ENCODE measurements around the gene ARGLU1.

The ARGLU1 gene

GRCh38 chr13:106527826-106528225, 40.1 kb downstream of the ARGLU1 start:
- H3K4me3 ChIP-seq, result no peak overlapping the region
- H3K27ac ChIP-seq, result no peak overlapping the region
- no peaks in the 10 kb centered on the region for H3K9me3 ChIP-seq (ENCODE audit: low read depth, low read length)
- no peak overlapping the region for H3K9ac ChIP-seq (ENCODE audit: insufficient read length)
- no peak for DNase-seq (ENCODE audit: low read depth, low spot score)
- no peak for TF ChIP-seq POLR2AphosphoS5 (IDR thresholded peaks at IDR 0.05; ENCODE audit: borderline replicate concordance, low read depth, low read length)
- TF ChIP-seq EZH2 (IDR thresholded peaks at IDR 0.05), result no peak
- no peak for TF ChIP-seq FOXP2 (optimal IDR thresholded peaks at IDR 0.05; ENCODE audit: control extremely low read depth, extremely low read length, insufficient read depth)
- H3K36me3 ChIP-seq (ENCODE audit: insufficient read depth, low read length), result no peaks in the 10 kb centered on the region

GRCh38 chr13:106527445-106527801, 40.5 kb downstream of the ARGLU1 start:
- TF ChIP-seq EZH2 (IDR thresholded peaks at IDR 0.05) (no peak), FOXP2 (optimal IDR thresholded peaks at IDR 0.05; ENCODE audit: control extremely low read depth, extremely low read length, insufficient read depth) (no peak), POLR2AphosphoS5 (IDR thresholded peaks at IDR 0.05; ENCODE audit: borderline replicate concordance, low read depth, low read length) (no peak)
- Histone ChIP-seq H3K27ac (no peak overlapping the region), H3K36me3 (ENCODE audit: insufficient read depth, low read length) (no peaks in the 10 kb centered on the region), H3K4me3 (no peak overlapping the region), H3K9ac (ENCODE audit: insufficient read length) (no peak overlapping the region), H3K9me3 (ENCODE audit: low read depth, low read length) (no peaks in the 10 kb centered on the region)
- DNase-seq (ENCODE audit: low read depth, low spot score), result no peak

- DNase-seq (ENCODE audit: low read depth, low spot score), result no peak
- Histone ChIP-seq H3K27ac (no peak overlapping the region), H3K9ac (ENCODE audit: insufficient read length) (no peak overlapping the region), H3K9me3 (ENCODE audit: low read depth, low read length) (no peaks in the 10 kb centered on the region), H3K4me3 (no peak overlapping the region), H3K36me3 (ENCODE audit: insufficient read depth, low read length) (no peaks in the 10 kb centered on the region)
- no peak for TF ChIP-seq EZH2 (IDR thresholded peaks at IDR 0.05)
- no peak for TF ChIP-seq FOXP2 (optimal IDR thresholded peaks at IDR 0.05; ENCODE audit: control extremely low read depth, extremely low read length, insufficient read depth)
- TF ChIP-seq POLR2AphosphoS5 (IDR thresholded peaks at IDR 0.05; ENCODE audit: borderline replicate concordance, low read depth, low read length), result no peak
Measured at GRCh38 chr13:106526738-106527444, 41.0 kb downstream of the ARGLU1 start.

GRCh38 chr13:106525865-106526264, 42.1 kb downstream of the ARGLU1 start:
- H3K36me3 ChIP-seq (ENCODE audit: insufficient read depth, low read length), result no peaks in the 10 kb centered on the region
- no peak overlapping the region for H3K27ac ChIP-seq
- H3K9ac ChIP-seq (ENCODE audit: insufficient read length), result no peak overlapping the region
- no peak for DNase-seq (ENCODE audit: low read depth, low spot score)
- TF ChIP-seq POLR2AphosphoS5 (IDR thresholded peaks at IDR 0.05; ENCODE audit: borderline replicate concordance, low read depth, low read length), result no peak
- no peak for TF ChIP-seq EZH2 (IDR thresholded peaks at IDR 0.05)
- TF ChIP-seq FOXP2 (optimal IDR thresholded peaks at IDR 0.05; ENCODE audit: control extremely low read depth, extremely low read length, insufficient read depth), result no peak
- no peak overlapping the region for H3K4me3 ChIP-seq
- no peaks in the 10 kb centered on the region for H3K9me3 ChIP-seq (ENCODE audit: low read depth, low read length)

GRCh38 chr13:106524108-106524507, 43.8 kb downstream of the ARGLU1 start:
- no peak overlapping the region for H3K9ac ChIP-seq (ENCODE audit: insufficient read length)
- H3K4me3 ChIP-seq, result no peak overlapping the region
- H3K36me3 ChIP-seq (ENCODE audit: insufficient read depth, low read length), result no peaks in the 10 kb centered on the region
- no peak overlapping the region for H3K27ac ChIP-seq
- H3K9me3 ChIP-seq (ENCODE audit: low read depth, low read length), result no peaks in the 10 kb centered on the region
- no peak for TF ChIP-seq FOXP2 (optimal IDR thresholded peaks at IDR 0.05; ENCODE audit: control extremely low read depth, extremely low read length, insufficient read depth)
- no peak for TF ChIP-seq EZH2 (IDR thresholded peaks at IDR 0.05)
- TF ChIP-seq POLR2AphosphoS5 (IDR thresholded peaks at IDR 0.05; ENCODE audit: borderline replicate concordance, low read depth, low read length), result no peak
- DNase-seq (ENCODE audit: low read depth, low spot score), result no peak

DNA sequence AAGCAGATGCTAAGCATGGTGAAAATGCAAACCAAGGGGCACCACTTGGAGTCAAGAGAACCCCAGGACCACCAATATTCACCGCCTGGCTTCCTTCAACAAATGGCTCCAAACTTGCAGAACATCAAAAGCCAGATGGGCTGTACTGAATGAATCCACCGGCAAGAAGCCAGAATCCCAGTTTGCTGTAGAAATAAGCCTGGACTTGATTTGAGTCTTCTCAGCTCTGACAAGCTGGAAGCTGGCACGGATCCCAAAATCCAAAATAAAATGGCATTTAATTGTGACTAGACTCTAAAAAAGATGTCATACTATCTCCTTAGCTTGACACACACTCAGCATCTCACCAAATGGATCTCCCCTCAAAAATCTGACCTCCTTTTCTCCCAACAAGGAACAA, 44.4 kb downstream of the ARGLU1 start:
- no peak overlapping the region for H3K4me3 ChIP-seq
- H3K36me3 ChIP-seq (ENCODE audit: insufficient read depth, low read length), result no peaks in the 10 kb centered on the region
- no peak overlapping the region for H3K27ac ChIP-seq
- no peaks in the 10 kb centered on the region for H3K9me3 ChIP-seq (ENCODE audit: low read depth, low read length)
- TF ChIP-seq POLR2AphosphoS5 (IDR thresholded peaks at IDR 0.05; ENCODE audit: borderline replicate concordance, low read depth, low read length) (no peak), EZH2 (IDR thresholded peaks at IDR 0.05) (no peak), FOXP2 (optimal IDR thresholded peaks at IDR 0.05; ENCODE audit: control extremely low read depth, extremely low read length, insufficient read depth) (no peak)
- H3K9ac ChIP-seq (ENCODE audit: insufficient read length), result no peak overlapping the region
- no peak for DNase-seq (ENCODE audit: low read depth, low spot score)

DNA sequence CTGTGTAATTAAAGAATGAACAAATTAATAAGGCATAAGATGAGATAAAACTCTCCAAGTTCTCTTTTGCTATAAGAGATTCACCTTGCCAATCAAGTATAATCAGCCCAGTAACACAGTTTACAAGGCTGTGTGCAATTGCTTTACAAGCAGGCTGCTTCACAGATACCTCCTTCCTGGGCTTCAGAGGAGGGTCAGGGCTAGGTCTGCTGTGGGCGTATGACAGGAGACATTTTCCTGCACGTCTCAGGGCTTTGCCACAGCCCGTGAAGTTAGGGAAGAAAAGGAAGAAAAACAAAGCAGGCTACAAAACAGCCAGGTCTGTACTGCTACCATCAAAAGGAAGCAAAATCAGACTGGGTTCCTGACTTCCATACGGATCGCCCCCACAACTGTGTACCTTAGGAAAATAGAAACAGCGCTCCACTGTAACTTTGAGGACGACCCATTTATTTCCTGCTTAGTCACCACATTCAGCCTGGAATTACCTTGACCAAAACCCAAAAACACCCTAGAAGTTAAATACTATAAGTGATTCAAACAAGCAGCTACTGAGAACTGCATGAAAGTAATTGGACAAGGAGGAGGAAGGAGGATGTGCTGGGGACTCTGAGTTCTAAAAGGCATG, 44.9 kb downstream of the ARGLU1 start:
- H3K9ac ChIP-seq (ENCODE audit: insufficient read length), result no peak overlapping the region
- no peaks in the 10 kb centered on the region for H3K36me3 ChIP-seq (ENCODE audit: insufficient read depth, low read length)
- no peak overlapping the region for H3K4me3 ChIP-seq
- no peak for DNase-seq (ENCODE audit: low read depth, low spot score)
- no peaks in the 10 kb centered on the region for H3K9me3 ChIP-seq (ENCODE audit: low read depth, low read length)
- no peak overlapping the region for H3K27ac ChIP-seq
- TF ChIP-seq POLR2AphosphoS5 (IDR thresholded peaks at IDR 0.05; ENCODE audit: borderline replicate concordance, low read depth, low read length) (no peak), EZH2 (IDR thresholded peaks at IDR 0.05) (no peak), FOXP2 (optimal IDR thresholded peaks at IDR 0.05; ENCODE audit: control extremely low read depth, extremely low read length, insufficient read depth) (no peak)

GRCh38 chr13:106522112-106522705, 45.7 kb downstream of the ARGLU1 start:
- Histone ChIP-seq H3K4me3 (no peak overlapping the region), H3K27ac (no peak overlapping the region), H3K9me3 (ENCODE audit: low read depth, low read length) (no peaks in the 10 kb centered on the region), H3K9ac (ENCODE audit: insufficient read length) (no peak overlapping the region), H3K36me3 (ENCODE audit: insufficient read depth, low read length) (no peaks in the 10 kb centered on the region)
- TF ChIP-seq FOXP2 (optimal IDR thresholded peaks at IDR 0.05; ENCODE audit: control extremely low read depth, extremely low read length, insufficient read depth) (no peak), POLR2AphosphoS5 (IDR thresholded peaks at IDR 0.05; ENCODE audit: borderline replicate concordance, low read depth, low read length) (no peak), EZH2 (IDR thresholded peaks at IDR 0.05) (no peak)
- no peak for DNase-seq (ENCODE audit: low read depth, low spot score)

Data from SK-N-MC (cell line).